PC-9 (cell line): ENCODE results near the gene PPP1R9A. TPM values are rescaled to one million over a fixed set of nuclear protein-coding genes. Genes with fewer than 3 reads are reported as not detected.

ENCODE experiments used
- BruUV-seq: library from RNA; stranded (reverse); fragments of 400-500 nt; replicated peaks from 2 replicates; lab custom pipeline; 2021; lab: Mats Ljungman, UMichigan
- CTCF ChIA-PET: fragments of 300-600 bp; sonication (Branson Sonifier 250); formaldehyde crosslinking; loops from one replicate; lab custom pipeline; 2022; ENCODE audit warnings: antibody characterized with exemption; lab: Charles Lee
- POLR2A ChIA-PET: fragments of 300-600 bp; sonication (Branson Sonifier 250); formaldehyde crosslinking; loops from one replicate; lab custom pipeline; 2022; ENCODE audit warnings: antibody characterized with exemption; ENCODE audit not compliant: unreplicated experiment; lab: Charles Lee
- DNase-seq, 2 experiments: peaks; one replicate each; pipeline versions ENCODE4 v3.0.0 to v3.0.0-alpha.2; 2015 to 2022; ENCODE audit warnings: mixed read lengths in 1 of 2
- H2AFZ ChIP-seq: fragments of 200-600 bp; sonication (generic); 2 replicates; pipeline ENCODE4 v1.8.1; 2017; ENCODE audit warnings: antibody characterized with exemption
- H3F3A ChIP-seq: fragments of 200-600 bp; sonication (generic); 2 replicates; pipeline ENCODE4 v1.8.1; 2017; ENCODE audit warnings: antibody characterized with exemption, mild to moderate bottlenecking, low read depth; ENCODE audit not compliant: insufficient read depth
- H3K27ac ChIP-seq: fragments of 200-600 bp; sonication (generic); 2 replicates; pipeline ENCODE4 v1.6.1; 2016; ENCODE audit warnings: mixed run types
- H3K27me3 ChIP-seq: fragments of 200-600 bp; sonication (generic); 2 replicates; pipeline ENCODE4 v1.6.1; 2016; ENCODE audit warnings: low read depth, mixed run types; ENCODE audit not compliant: insufficient read depth
- H3K36me3 ChIP-seq: fragments of 200-600 bp; sonication (generic); 2 replicates; pipeline ENCODE4 v1.6.1; 2016; ENCODE audit warnings: low read depth, mixed run types
- H3K4me1 ChIP-seq: fragments of 200-600 bp; sonication (generic); replicated peaks from 2 replicates; pipeline ENCODE4 v1.6.1; 2016; ENCODE audit warnings: mixed run types; ENCODE audit not compliant: insufficient read depth
- H3K4me2 ChIP-seq: fragments of 200-600 bp; sonication (generic); 2 replicates; pipeline ENCODE4 v1.6.1; 2017; ENCODE audit warnings: mixed run types
- H3K4me3 ChIP-seq: fragments of 200-600 bp; sonication (generic); 2 replicates; pipeline ENCODE4 v1.6.1; 2016; ENCODE audit warnings: mixed run types
- H3K79me2 ChIP-seq: fragments of 200-600 bp; sonication (generic); 2 replicates; pipeline ENCODE4 v1.6.1; 2017; ENCODE audit warnings: low read depth, mixed run types
- H3K9me2 ChIP-seq: fragments of 200-600 bp; sonication (generic); 2 replicates; pipeline ENCODE4 v1.8.1; 2017; ENCODE audit warnings: mild to moderate bottlenecking; ENCODE audit not compliant: insufficient read depth
- H3K9me3 ChIP-seq: fragments of 200-600 bp; sonication (generic); 2 replicates; pipeline ENCODE4 v1.8.1; 2016; ENCODE audit warnings: low read depth; ENCODE audit not compliant: insufficient read depth
- H4K20me1 ChIP-seq: fragments of 200-600 bp; sonication (generic); 2 replicates; pipeline ENCODE4 v1.8.1; 2017; ENCODE audit not compliant: insufficient read depth
- EZH2 ChIP-seq: fragments of 200-600 bp; sonication (generic); IDR thresholded peaks from 2 replicates; pipeline ENCODE4 v1.8.0; 2017; ENCODE audit warnings: antibody characterized with exemption, low read depth
- intact Hi-C: fragments of 100-400 bp; cut with micrococcal nuclease; formaldehyde crosslinking; loops from one replicate; pipeline ENCODE4 v1.10.0; 2022; ENCODE audit not compliant: unreplicated experiment
- total RNA-seq: library from RNA; stranded (reverse); gene quantifications from 2 replicates; pipeline ENCODE4 v1.2.3, GENCODE V29; 2021
- TF ChIP-seq, protein P1 (sequence below): fragments of 200-600 bp; sonication (generic); conservative IDR thresholded peaks from 2 replicates; pipeline ENCODE4 v1.6.1; 2017; ENCODE audit warnings: mixed run types, antibody characterized with exemption, mild to moderate bottlenecking, moderate library complexity

PPP1R9A gene
- total RNA-seq, 1 experiment from 2014 or later = 11.5 TPM

DNA sequence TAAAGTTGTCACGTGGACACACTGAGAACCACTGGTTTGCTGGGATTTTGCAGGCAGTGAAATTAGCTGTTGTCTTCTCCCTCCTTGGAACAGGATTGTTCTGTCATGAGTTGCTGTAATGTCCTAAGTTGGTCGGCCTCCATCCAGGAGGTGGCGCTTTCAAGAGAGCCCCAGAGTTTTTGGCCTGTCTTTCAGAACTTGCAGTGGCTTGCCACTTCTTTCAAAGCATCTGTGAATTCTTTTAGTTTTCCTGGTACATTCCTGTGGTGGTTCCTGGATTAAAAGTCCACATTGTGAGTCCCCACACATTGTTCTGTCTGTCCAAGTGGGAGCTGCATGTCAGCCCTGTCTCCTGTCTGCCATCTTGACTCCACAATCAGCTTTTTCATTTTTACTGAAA lies 283.1 kb downstream of the PPP1R9A start:
- no peaks in the 10 kb centered on the region for H3K79me2 ChIP-seq
- no peaks in the 10 kb centered on the region for H3F3A ChIP-seq
- CTCF ChIA-PET = no interaction called here
- H4K20me1 ChIP-seq = no peaks in the 10 kb centered on the region
- no peak overlapping the region for H3K4me2 ChIP-seq
- no peaks in the 10 kb centered on the region for H3K27me3 ChIP-seq
- POLR2A ChIA-PET = no interaction called here
- H3K27ac ChIP-seq = no peak overlapping the region
- intact Hi-C loops = no loop called here
- H2AFZ ChIP-seq = no peak overlapping the region
- TF ChIP-seq, protein P1, sequence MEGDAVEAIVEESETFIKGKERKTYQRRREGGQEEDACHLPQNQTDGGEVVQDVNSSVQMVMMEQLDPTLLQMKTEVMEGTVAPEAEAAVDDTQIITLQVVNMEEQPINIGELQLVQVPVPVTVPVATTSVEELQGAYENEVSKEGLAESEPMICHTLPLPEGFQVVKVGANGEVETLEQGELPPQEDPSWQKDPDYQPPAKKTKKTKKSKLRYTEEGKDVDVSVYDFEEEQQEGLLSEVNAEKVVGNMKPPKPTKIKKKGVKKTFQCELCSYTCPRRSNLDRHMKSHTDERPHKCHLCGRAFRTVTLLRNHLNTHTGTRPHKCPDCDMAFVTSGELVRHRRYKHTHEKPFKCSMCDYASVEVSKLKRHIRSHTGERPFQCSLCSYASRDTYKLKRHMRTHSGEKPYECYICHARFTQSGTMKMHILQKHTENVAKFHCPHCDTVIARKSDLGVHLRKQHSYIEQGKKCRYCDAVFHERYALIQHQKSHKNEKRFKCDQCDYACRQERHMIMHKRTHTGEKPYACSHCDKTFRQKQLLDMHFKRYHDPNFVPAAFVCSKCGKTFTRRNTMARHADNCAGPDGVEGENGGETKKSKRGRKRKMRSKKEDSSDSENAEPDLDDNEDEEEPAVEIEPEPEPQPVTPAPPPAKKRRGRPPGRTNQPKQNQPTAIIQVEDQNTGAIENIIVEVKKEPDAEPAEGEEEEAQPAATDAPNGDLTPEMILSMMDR = no peak
- TF ChIP-seq EZH2 = no peak
- no peaks in the 10 kb centered on the region for H3K9me2 ChIP-seq
- BruUV-seq = no TSS peak
- DNase-seq = no peak
- no peak overlapping the region for H3K4me3 ChIP-seq
- H3K36me3 ChIP-seq = no peaks in the 10 kb centered on the region
- H3K9me3 ChIP-seq = no peaks in the 10 kb centered on the region
- H3K4me1 ChIP-seq = no peaks in the 10 kb centered on the region

DNA sequence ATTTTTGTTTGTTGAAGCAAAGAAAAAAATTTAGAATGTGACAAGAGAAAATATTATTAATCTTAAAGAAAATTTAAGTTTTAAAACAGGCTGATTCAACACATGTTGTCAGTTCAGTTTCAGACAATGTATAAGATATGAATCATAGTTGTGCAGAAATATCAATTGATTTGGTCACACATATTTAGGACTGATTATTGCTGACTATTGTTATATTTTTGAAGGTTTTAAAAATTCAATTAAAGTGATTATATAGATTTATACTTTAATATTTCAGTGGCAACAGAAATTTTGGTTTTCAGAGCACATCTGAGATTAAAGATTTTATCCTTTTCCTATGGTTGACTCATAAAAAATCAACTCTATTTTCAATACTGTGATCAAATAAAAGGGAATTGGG lies 284.4 kb downstream of the PPP1R9A start:
- Histone ChIP-seq H3K36me3 (no peaks in the 10 kb centered on the region), H3K27ac (no peak overlapping the region), H3K79me2 (no peaks in the 10 kb centered on the region), H4K20me1 (no peaks in the 10 kb centered on the region), H3K9me2 (no peaks in the 10 kb centered on the region), H3K4me3 (no peak overlapping the region), H3K4me2 (no peak overlapping the region), H2AFZ (no peak overlapping the region), H3K9me3 (no peaks in the 10 kb centered on the region), H3K4me1 (no peaks in the 10 kb centered on the region), H3K27me3 (no peaks in the 10 kb centered on the region), H3F3A (no peaks in the 10 kb centered on the region)
- intact Hi-C loops = no loop called here
- TF ChIP-seq, protein P1 = no peak
- no peak for TF ChIP-seq EZH2
- CTCF ChIA-PET = no interaction called here
- POLR2A ChIA-PET = no interaction called here
- no peak for DNase-seq
- BruUV-seq = no TSS peak

DNA sequence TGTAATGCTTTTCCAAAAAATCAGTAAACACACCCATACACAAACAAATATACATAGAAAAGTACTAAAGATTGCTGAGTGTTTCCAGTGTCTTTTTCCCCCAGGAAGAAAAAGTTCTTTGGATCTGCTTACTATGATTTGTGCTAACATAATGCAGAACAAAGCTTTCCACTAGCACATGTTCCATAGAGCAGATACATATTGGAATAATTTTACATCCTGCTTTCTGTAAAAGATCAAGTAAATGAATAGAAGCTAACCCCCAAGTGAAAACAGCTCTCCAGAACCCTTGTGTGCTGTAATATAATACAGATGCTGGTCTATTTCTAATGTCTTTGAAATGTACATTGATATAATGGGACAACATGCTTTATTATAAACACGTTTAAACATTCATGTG lies 291.5 kb downstream of the PPP1R9A start:
- ChIA-PET POLR2A (no interaction called here), CTCF (no interaction called here)
- no peak overlapping the region for H2AFZ ChIP-seq
- H3K4me1 ChIP-seq = no peaks in the 10 kb centered on the region
- no peak overlapping the region for H3K27ac ChIP-seq
- H3K9me2 ChIP-seq = no peaks in the 10 kb centered on the region
- H3F3A ChIP-seq = no peaks in the 10 kb centered on the region
- TF ChIP-seq, protein P1 = no peak
- TF ChIP-seq EZH2 = no peak
- no peak overlapping the region for H3K4me2 ChIP-seq
- H3K27me3 ChIP-seq = no peaks in the 10 kb centered on the region
- H3K79me2 ChIP-seq = no peaks in the 10 kb centered on the region
- no TSS peak for BruUV-seq
- H4K20me1 ChIP-seq = no peaks in the 10 kb centered on the region
- no peak for DNase-seq
- no peak overlapping the region for H3K4me3 ChIP-seq
- intact Hi-C loops = loop anchor here (1.0 to 5.0 kb wide), 3 partner anchors 542 to 912 kb away; partner anchors contain the start of gene SGCE
- H3K36me3 ChIP-seq = no peaks in the 10 kb centered on the region; the same call in 1 of the 2 replicates
- H3K9me3 ChIP-seq = no peaks in the 10 kb centered on the region
